Measurements from ENCODE around the gene NCKAP5L.

DNA sequence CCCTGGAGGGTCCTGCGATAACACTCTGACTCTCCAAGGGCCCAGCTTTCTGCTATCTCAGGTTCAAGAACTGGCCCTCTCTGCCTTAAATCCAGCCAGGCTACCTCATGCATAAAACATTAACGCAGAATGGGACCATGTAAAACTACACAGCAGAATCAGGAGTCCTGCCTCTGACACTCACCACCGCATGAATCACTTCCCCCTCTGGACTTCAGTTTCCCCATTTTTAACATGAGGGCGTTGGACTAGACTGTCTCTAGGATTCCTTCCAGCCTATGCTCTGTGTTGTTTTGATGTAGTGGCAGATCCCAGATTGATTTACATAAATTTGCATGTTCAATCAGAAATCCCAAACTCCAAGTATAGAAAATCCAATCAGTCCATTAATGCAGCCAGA is 3.3 kb downstream of the NCKAP5L start:
- TF ChIP-seq CTCF (optimal IDR thresholded peaks at IDR 0.05 in 1 of 3, IDR thresholded peaks at IDR 0.05 in 1 of 3, conservative IDR thresholded peaks at IDR 0.05 in 1 of 3; ENCODE audit: extremely low read depth in 1 of 3, insufficient read depth in 2 of 3, low read length in 3 of 3) (no peak), EZH2 (IDR thresholded peaks at IDR 0.05; ENCODE audit: low read length) (no peak)
